HepG2 (cell line): Measurements from ENCODE around the gene RAP1GAP2. TPM values are rescaled to one million over a fixed set of nuclear protein-coding genes. Genes with fewer than 3 reads are reported as not detected.

Source experiments
- ATAC-seq: fragments of 200-7000 bp; cut with Tn5 transposase; 3 replicates; pipeline ENCODE4 v1.9.1; 2020; ENCODE audit warnings: mild to moderate bottlenecking, moderate library complexity
- BruUV-seq: library from RNA; stranded (reverse); fragments of 400-500 nt; replicated peaks from 2 replicates; lab custom pipeline; 2021; lab: Mats Ljungman, UMichigan
- CTCF ChIA-PET: fragments of 300-600 bp; formaldehyde crosslinking; extraction: SDS; loops from one replicate; lab custom pipeline; 2021; ENCODE audit warnings: low total read pairs, inconsistent platforms, low intra/inter-chr PET ratio; lab: Yijun Ruan, JAX
- POLR2A ChIA-PET: fragments of 350-600 bp; sonication (Branson Sonifier 250); formaldehyde crosslinking; loops from one replicate; lab custom pipeline; 2020; ENCODE audit warnings: antibody characterized with exemption, inconsistent platforms; lab: Yijun Ruan, JAX
- DNase-seq: peaks from one replicate; pipeline ENCODE4 v3.0.0-alpha.2; 2015; ENCODE audit warnings: low spot score
- FAIRE-seq: peaks from 3 replicates; lab custom pipeline; 2011; peaks lifted over from hg19 to GRCh38; lab: Jason Lieb, UNC
- H2AFZ ChIP-seq: one replicate; pipeline ENCODE4 v1.6.1; 2011; ENCODE audit warnings: low read length, inconsistent platforms
- H3K27ac ChIP-seq: fragments of 300-600 bp; 3 replicates; pipeline ENCODE4 v1.8.0; 2011; ENCODE audit warnings: mixed run types, mild to moderate bottlenecking, mixed read lengths, low read length, inconsistent platforms; ENCODE audit not compliant: insufficient read depth; ENCODE audit errors: extremely low read length
- H3K27me3 ChIP-seq, 2 experiments: fragments of 200-600 bp in 1 of 2; 2 replicates in 1 of 2; 3 replicates in 1 of 2; pipeline versions ENCODE4 v1.6.0 to v1.8.0; 2011; ENCODE audit warnings: low read length in 2 of 2, mild to moderate bottlenecking in 2 of 2, moderate library complexity in 2 of 2, inconsistent platforms in 1 of 2; ENCODE audit not compliant: insufficient read depth in 2 of 2, control insufficient read depth in 1 of 2
- H3K36me3 ChIP-seq, 2 experiments: fragments of 200-600 bp in 1 of 2; replicated peaks in 1 of 2; 2 replicates in 1 of 2; 3 replicates in 1 of 2; pipeline versions ENCODE4 v1.5.1 to v1.8.0; 2011; ENCODE audit warnings: low read length in 2 of 2, inconsistent platforms in 1 of 2; ENCODE audit not compliant: insufficient read depth in 2 of 2, control insufficient read depth in 1 of 2
- H3K4me1 ChIP-seq: 2 replicates; pipeline ENCODE4 v1.5.1; 2012; ENCODE audit warnings: low read length, inconsistent platforms; ENCODE audit not compliant: insufficient read depth
- H3K4me2 ChIP-seq: 2 replicates; pipeline ENCODE4 v1.6.0; 2011; ENCODE audit warnings: low read depth, low read length, inconsistent platforms
- H3K4me3 ChIP-seq, 3 experiments: fragments of 200-600 bp in 1 of 3; sonication (generic), shearing (Covaris generic) in 1 of 3; replicated peaks in 1 of 3; 2 replicates each; pipeline ENCODE4 v1.5.1; 2011 to 2016; ENCODE audit warnings: low read length in 3 of 3, inconsistent platforms in 2 of 3, low read depth in 2 of 3, mild to moderate bottlenecking in 2 of 3, control low read depth in 1 of 3, mixed read lengths in 1 of 3; ENCODE audit not compliant: insufficient read depth in 1 of 3
- H3K79me2 ChIP-seq: one replicate; pipeline ENCODE4 v1.6.1; 2011; ENCODE audit warnings: low read length, inconsistent platforms; ENCODE audit not compliant: insufficient read depth
- H3K9ac ChIP-seq: 2 replicates; pipeline ENCODE4 v1.6.0; 2011; ENCODE audit warnings: mild to moderate bottlenecking, low read depth, low read length, inconsistent platforms; ENCODE audit not compliant: insufficient read depth
- H3K9me3 ChIP-seq: 2 replicates; pipeline ENCODE4 v1.5.1; 2012; ENCODE audit warnings: mild to moderate bottlenecking, low read length
- H4K20me1 ChIP-seq: 2 replicates; pipeline ENCODE4 v1.6.0; 2011; ENCODE audit warnings: inconsistent platforms, mild to moderate bottlenecking, low read length, moderate library complexity; ENCODE audit not compliant: insufficient read depth
- CHD4 ChIP-seq: fragments of 200-600 bp; sonication (generic); IDR thresholded peaks from 2 replicates; pipeline ENCODE4 v1.7.0; 2017; ENCODE audit warnings: mild to moderate bottlenecking, low read length, borderline replicate concordance
- ELK4 ChIP-seq: sonication (generic); formaldehyde crosslinking; IDR thresholded peaks from 2 replicates; pipeline ENCODE4 v1.9.0; 2021; ENCODE audit warnings: missing genetic modification reagents, borderline replicate concordance
- NFAT5 ChIP-seq: sonication (generic); formaldehyde crosslinking; IDR thresholded peaks from 2 replicates; pipeline ENCODE4 v1.4.0; 2020; ENCODE audit warnings: missing genetic modification reagents
- TAF15 ChIP-seq: fragments of 200-400 bp; formaldehyde crosslinking; IDR thresholded peaks from one replicate; pipeline ENCODE4 v1.6.1; 2018; ENCODE audit warnings: mild to moderate bottlenecking, low read depth, low read length; ENCODE audit not compliant: poor library complexity, severe bottlenecking
- ZMYM3 ChIP-seq: sonication (generic); formaldehyde crosslinking; IDR thresholded peaks from 2 replicates; pipeline ENCODE4 v1.5.1; 2020; ENCODE audit warnings: mild to moderate bottlenecking, missing genetic modification reagents
- ZSCAN25 ChIP-seq: sonication (generic); formaldehyde crosslinking; IDR thresholded peaks from 2 replicates; pipeline ENCODE4 v1.8.0; 2022; ENCODE audit warnings: mild to moderate bottlenecking, missing genetic modification reagents
- ZXDC ChIP-seq: sonication (generic); formaldehyde crosslinking; IDR thresholded peaks from 2 replicates; pipeline ENCODE4 v1.5.0; 2020; ENCODE audit warnings: mild to moderate bottlenecking, missing genetic modification reagents
- WGBS: methylation state at CpG from one replicate; pipeline ENCODE4 v1.1.6; 2017; ENCODE audit warnings: low lambda C conversion rate; 5-methylcytosine and 5-hydroxymethylcytosine counted together
- in situ Hi-C: cut with HindIII; loops from 2 replicates; pipeline ENCODE4 v1.10.0; 2017; ENCODE audit warnings: low pct_unique_long_range_greater_than_20kb; ENCODE audit not compliant: extremely low pct_ligation_motif_present
- intact Hi-C: fragments of 100-400 bp; cut with micrococcal nuclease; formaldehyde crosslinking; loops from one replicate; pipeline ENCODE4 v1.10.0; 2022; ENCODE audit not compliant: unreplicated experiment
- polyA plus RNA-seq, 8 experiments: library from polyadenylated mRNA; depleted of rRNA in 3 of 8; stranded (reverse) in 7 of 8; unstranded in 1 of 8; fragments of >200 nt; fragmentation: Illumina TruSeq in 4 of 8; extraction: Trizol in 4 of 8; gene quantifications; 2 replicates each; pipeline versions ENCODE4 v1.2.1 to v1.2.3, GENCODE V29; 2011 to 2016; ENCODE audit warnings: low read depth in 4 of 8, missing spikeins in 1 of 8, mixed read lengths in 1 of 8; ENCODE audit not compliant: insufficient read depth in 1 of 8
- total RNA-seq, 5 experiments: library from RNA; depleted of rRNA; stranded (reverse); fragments of >200 nt; fragmentation: Illumina TruSeq; extraction: Trizol; gene quantifications; 2 replicates each; pipeline ENCODE4 v1.2.3, GENCODE V29; 2016; ENCODE audit warnings: low read depth in 1 of 5

The RAP1GAP2 gene
- total and polyA plus RNA-seq, 2 of the 13 experiments (the other 11 are each of a cell fraction or from before 2014, with no cell fraction given), result 10.9 to 12.0 TPM

- no peaks in the 10 kb centered on the region for H3K9me3 ChIP-seq
- WGBS, result 22% methylated on average over 25 of the region's 76 CpGs
- peaks cover 2 to 41% of the 10 kb centered on the region in 2 experiments; a peak in 2 of 5 replicates for H3K27me3 ChIP-seq
- ATAC-seq (peak; percentile 34), FAIRE-seq (no peak), DNase-seq (no peak)
- H3K4me3 ChIP-seq, result peak within 1 kb of the TSS in 1 of 3 experiments; percentile 28; a peak in 1 of 6 replicates
- CTCF ChIA-PET, result no interaction called here
- H4K20me1 ChIP-seq, result peaks cover 6% of the 10 kb centered on the region; the same call in 1 of the 2 replicates
- in situ Hi-C loops (no loop called here), intact Hi-C loops (no loop called here)
- BruUV-seq, result no TSS peak
- no peaks in the 10 kb centered on the region for H3K36me3 ChIP-seq
- no peak within 1 kb of the TSS for H3K4me2 ChIP-seq
- H3K27ac ChIP-seq, result no peak within 1 kb of the TSS
- H3K9ac ChIP-seq, result no peak within 1 kb of the TSS
- POLR2A ChIA-PET, result interaction anchor here (1.1 kb wide), 1 partner anchor 38 kb away, joined by 4 read pairs; no protein-coding TSS in a partner anchor
- no peak for TF ChIP-seq ZMYM3
- TF ChIP-seq NFAT5 (CRISPR knock-in tag), result no peak
- TF ChIP-seq ZXDC (CRISPR knock-in tag), result 0 out of 2 replicates have a peak, but pooled peaks have one; percentile 9
- no peak for TF ChIP-seq ZSCAN25 (CRISPR knock-in tag)
- TF ChIP-seq ELK4, result no peak
- no peak for TF ChIP-seq CHD4
- TF ChIP-seq TAF15, result no peak
- H3K4me1 ChIP-seq, result no peaks in the 10 kb centered on the region
- H2AFZ ChIP-seq, result no peak within 1 kb of the TSS
- no peaks in the 10 kb centered on the region for H3K79me2 ChIP-seq
Observed at GRCh38 chr17:2749058-2749783, 47.0 kb upstream of the RAP1GAP2 start, which contains the start of gene CCDC92B. Gene CCDC92B, minus strand, starts transcription at chr17:2749652. Its CDS starts 14,507 bp downstream, at chr17:2735145.
